Astrocyte of the cerebellum (primary cell): ENCODE data around the gene CXorf58.

Source experiments
- DNase-seq: peaks from one replicate; pipeline ENCODE4 v3.0.0-alpha.2; 2011; ENCODE audit warnings: low read depth
- H3K4me3 ChIP-seq: 2 replicates; pipeline ENCODE4 v1.5.1; 2011; ENCODE audit warnings: mild to moderate bottlenecking, low read depth, low read length, moderate library complexity
- in situ Hi-C: cut with HindIII; loops from 2 replicates; pipeline ENCODE4 v1.10.0; 2017; ENCODE audit warnings: low sequenced_read_pairs
- TF ChIP-seq, protein P1 (sequence below): IDR thresholded peaks from 2 replicates; pipeline ENCODE4 v1.5.1; 2012; ENCODE audit warnings: low read length, low read depth, moderate library complexity, mild to moderate bottlenecking; ENCODE audit errors: missing control alignments

The CXorf58 gene

GRCh38 chrX:23935106-23935505 lies 27.3 kb downstream of the CXorf58 start:
- in situ Hi-C loops: no loop called here
- no peak for DNase-seq
- no peak overlapping the region for H3K4me3 ChIP-seq
- TF ChIP-seq, protein P1, sequence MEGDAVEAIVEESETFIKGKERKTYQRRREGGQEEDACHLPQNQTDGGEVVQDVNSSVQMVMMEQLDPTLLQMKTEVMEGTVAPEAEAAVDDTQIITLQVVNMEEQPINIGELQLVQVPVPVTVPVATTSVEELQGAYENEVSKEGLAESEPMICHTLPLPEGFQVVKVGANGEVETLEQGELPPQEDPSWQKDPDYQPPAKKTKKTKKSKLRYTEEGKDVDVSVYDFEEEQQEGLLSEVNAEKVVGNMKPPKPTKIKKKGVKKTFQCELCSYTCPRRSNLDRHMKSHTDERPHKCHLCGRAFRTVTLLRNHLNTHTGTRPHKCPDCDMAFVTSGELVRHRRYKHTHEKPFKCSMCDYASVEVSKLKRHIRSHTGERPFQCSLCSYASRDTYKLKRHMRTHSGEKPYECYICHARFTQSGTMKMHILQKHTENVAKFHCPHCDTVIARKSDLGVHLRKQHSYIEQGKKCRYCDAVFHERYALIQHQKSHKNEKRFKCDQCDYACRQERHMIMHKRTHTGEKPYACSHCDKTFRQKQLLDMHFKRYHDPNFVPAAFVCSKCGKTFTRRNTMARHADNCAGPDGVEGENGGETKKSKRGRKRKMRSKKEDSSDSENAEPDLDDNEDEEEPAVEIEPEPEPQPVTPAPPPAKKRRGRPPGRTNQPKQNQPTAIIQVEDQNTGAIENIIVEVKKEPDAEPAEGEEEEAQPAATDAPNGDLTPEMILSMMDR: no peak

DNA sequence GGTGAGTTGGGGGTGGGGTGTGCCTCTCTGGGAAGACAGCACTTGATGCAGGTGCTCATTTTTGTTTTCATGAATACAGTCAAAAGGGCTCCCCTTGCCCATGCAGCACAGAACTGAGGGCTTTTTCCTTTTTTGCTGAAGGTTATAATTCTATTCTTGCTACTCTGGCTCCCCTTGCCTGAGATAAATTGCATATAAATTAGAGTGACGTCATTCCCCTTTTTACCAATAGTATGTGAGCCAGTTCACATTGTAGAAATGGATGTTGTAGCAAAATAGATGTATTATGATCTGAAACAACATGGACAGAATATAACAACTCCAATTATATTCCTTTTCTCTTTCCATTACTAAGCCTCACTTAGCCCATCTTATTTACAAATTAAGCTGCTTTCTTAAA lies 28.4 kb downstream of the CXorf58 start:
- TF ChIP-seq, protein P1: no peak
- no peak overlapping the region for H3K4me3 ChIP-seq
- no peak for DNase-seq
- in situ Hi-C loops: no loop called here

DNA sequence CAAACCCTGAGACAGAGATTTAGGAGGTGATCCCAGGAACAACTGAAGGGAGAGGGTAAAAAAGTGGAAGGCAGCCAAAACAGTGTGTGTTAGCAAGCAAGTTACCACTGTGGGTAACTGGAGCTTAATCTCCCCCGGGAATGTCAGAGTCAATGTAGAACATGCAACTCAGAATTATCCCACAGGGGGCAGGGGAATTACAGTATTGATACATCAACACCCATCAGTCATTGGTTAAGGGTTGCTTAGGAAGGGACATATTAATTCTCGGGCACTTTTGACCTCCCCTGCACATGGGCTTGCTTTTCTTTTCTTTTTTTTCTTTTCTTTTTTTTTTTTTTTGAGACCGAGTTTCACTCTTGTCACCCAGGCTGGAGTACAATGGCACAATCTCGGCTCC lies 29.3 kb downstream of the CXorf58 start:
- DNase-seq: no peak
- no peak overlapping the region for H3K4me3 ChIP-seq
- in situ Hi-C loops: no loop called here
- TF ChIP-seq, protein P1: no peak

DNA sequence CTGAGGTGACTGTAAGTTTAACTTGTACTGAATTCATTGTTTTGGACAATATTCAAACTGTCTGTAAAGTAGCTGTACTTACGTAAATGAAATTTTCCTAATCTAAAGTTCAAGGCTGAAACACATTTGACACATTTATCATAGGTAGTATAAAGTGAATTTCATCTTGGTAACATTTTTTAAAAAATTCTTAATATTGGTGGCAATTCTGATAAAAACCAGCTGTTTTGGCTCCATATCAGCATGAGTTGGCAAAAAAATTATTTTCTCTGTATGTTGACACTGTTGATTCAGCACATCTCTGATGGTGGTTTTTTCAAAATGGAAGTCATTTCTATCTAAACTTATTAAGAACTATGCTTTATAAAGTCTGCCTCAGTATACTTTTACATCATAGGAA lies 30.9 kb downstream of the CXorf58 start:
- no peak for DNase-seq
- TF ChIP-seq, protein P1: no peak
- in situ Hi-C loops: no loop called here
- no peak overlapping the region for H3K4me3 ChIP-seq

DNA sequence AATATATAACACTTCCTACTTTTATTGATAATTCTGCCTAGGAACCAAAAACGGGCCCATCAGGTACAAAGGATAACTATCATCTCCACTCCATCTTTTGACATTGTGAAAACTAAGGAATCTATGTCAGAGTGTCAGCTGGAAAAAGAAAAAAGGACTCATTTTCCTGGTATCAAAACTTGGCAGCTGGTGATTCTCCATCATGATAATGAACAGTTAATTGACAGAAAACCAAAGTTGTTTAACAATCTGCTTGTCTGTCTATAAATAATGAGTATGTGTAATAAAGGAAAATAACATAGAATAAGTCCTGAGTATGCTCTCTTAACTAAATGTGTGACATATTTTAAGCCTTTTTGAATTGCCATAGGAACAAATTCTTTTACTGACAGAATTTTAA lies 31.4 kb downstream of the CXorf58 start:
- no peak for DNase-seq
- no peak overlapping the region for H3K4me3 ChIP-seq
- in situ Hi-C loops: no loop called here
- TF ChIP-seq, protein P1: no peak

- TF ChIP-seq, protein P1: no peak
- in situ Hi-C loops: no loop called here
- no peak overlapping the region for H3K4me3 ChIP-seq
- no peak for DNase-seq
Measured at GRCh38 chrX:23944234-23944633, 36.4 kb downstream of the CXorf58 start.

- in situ Hi-C loops: no loop called here
- TF ChIP-seq, protein P1: no peak
- no peak for DNase-seq
- H3K4me3 ChIP-seq: no peak overlapping the region
Measured at GRCh38 chrX:23945206-23945605, 37.4 kb downstream of the CXorf58 start.
